GM12891 (cell line): ENCODE measurements around the gene IL17D.
A peak's percentile ranks its signal among the peaks of the same experiment; 100 is the strongest.

Source experiments
- DNase-seq: peaks from one replicate; pipeline ENCODE4 v3.0.0; 2011; ENCODE audit warnings: low spot score; ENCODE audit not compliant: insufficient read length
- FAIRE-seq: peaks from 2 replicates; lab custom pipeline; 2011; peaks lifted over from hg19 to GRCh38; lab: Jason Lieb, UNC
- PAX5 ChIP-seq: IDR thresholded peaks from 2 replicates; pipeline ENCODE4 v1.6.1; 2011; ENCODE audit warnings: low read length, moderate library complexity, mild to moderate bottlenecking; ENCODE audit not compliant: insufficient read depth, severe bottlenecking
- POLR2A ChIP-seq: IDR thresholded peaks from 2 replicates; pipeline ENCODE4 v1.6.1; 2011; ENCODE audit warnings: low read depth, low read length, control low read depth
- POLR2AphosphoS5 ChIP-seq: IDR thresholded peaks from 2 replicates; pipeline ENCODE4 v1.6.1; 2011; ENCODE audit warnings: low read depth, low read length, control low read depth
- POU2F2 ChIP-seq: IDR thresholded peaks from 2 replicates; pipeline ENCODE4 v1.6.1; 2011; ENCODE audit warnings: low read depth, mild to moderate bottlenecking, control low read depth, low read length, moderate library complexity
- SPI1 ChIP-seq: IDR thresholded peaks from 2 replicates; pipeline ENCODE4 v1.6.1; 2011; ENCODE audit warnings: low read depth, low read length, control low read depth
- TAF1 ChIP-seq: IDR thresholded peaks from 2 replicates; pipeline ENCODE4 v1.6.1; 2011; ENCODE audit warnings: low read depth, low read length, control low read depth

IL17D gene

DNA sequence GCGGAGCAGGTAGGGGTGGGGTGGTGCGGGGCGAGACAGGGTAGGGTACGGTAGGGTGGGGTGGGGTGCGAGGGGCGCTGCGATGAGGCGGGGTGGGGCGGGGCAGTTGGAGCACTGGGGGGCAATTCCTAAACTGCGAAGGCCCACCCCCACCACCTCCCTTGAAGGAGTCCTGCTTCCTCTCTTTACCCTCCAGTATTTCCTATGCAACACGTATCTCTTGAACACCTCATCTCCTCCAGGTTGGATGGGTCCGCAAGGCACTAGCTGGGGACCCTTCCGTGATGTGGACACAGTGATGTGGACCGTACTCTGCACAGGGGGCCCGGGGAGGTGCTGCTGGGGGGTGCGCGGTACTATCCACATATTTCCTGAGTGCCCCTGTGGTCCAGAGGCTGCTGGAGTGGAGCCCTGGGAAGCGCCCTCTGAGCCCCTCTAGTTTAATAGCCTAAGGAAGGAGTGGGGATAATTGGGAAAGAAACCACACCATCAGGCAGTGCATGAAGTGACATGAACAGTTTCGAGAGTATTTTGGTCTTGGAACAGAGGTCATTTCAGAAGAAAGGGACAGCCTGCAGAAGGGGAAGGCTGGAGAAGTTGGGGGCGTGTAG lies 1.1 kb downstream of the IL17D start:
- DNase-seq (no peak), FAIRE-seq (peak; percentile 23)
- TF ChIP-seq TAF1, result no peak
- TF ChIP-seq POU2F2, result no peak
- TF ChIP-seq SPI1, result no peak
- TF ChIP-seq PAX5, result no peak
- TF ChIP-seq POLR2AphosphoS5, result no peak
- TF ChIP-seq POLR2A, result no peak

GRCh38 chr13:20706661-20707060 lies 3.2 kb downstream of the IL17D start:
- DNase-seq, result no peak
- TF ChIP-seq POLR2A, result no peak
- FAIRE-seq, result no peak

DNA sequence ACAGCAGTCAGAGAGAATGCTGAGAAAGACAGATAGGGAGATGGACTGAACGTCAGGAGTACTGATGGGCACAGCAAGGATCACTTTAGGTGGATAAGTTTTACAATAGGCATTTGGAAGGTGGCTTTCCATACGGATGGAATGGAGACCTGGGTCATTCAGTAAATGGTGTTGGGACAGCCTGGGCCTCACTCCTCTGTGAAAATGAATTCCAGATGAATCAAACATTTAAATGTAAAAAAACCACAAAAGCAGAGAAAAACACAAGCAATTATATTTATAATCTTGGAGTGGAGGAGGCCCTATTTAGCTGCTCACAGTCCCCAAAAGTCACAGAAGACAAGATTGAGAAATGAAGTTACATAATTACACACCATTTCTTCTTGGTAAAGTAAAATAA lies 4.7 kb downstream of the IL17D start:
- no peak for DNase-seq
- TF ChIP-seq SPI1 (no peak), POU2F2 (no peak), TAF1 (no peak), PAX5 (no peak), POLR2A (no peak), POLR2AphosphoS5 (no peak)
- no peak for FAIRE-seq

DNA sequence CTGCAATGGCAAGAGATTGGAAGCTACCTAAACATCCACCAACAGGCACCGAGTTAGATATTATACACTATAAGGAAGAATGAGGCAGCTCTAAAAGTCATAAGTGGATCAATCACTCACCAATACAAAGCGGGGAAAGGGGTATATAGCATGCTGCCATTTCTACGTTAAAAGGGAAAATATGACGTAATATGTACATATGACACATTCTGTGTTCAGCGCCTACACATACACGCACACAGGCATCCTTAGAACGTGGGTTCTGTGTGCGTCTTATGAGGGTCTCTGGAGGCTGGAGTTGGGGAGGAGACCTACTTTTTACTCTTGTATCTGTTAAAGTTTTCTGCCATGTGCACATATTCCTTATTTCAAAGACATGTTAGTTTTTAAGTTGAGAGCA lies 5.9 kb downstream of the IL17D start:
- FAIRE-seq (no peak), DNase-seq (no peak)
- TF ChIP-seq PAX5 (no peak), POLR2AphosphoS5 (no peak), SPI1 (no peak), POLR2A (no peak), POU2F2 (no peak)

GRCh38 chr13:20709782-20710181 lies 6.3 kb downstream of the IL17D start:
- DNase-seq, result no peak
- FAIRE-seq, result no peak
- no peak for TF ChIP-seq POU2F2
- no peak for TF ChIP-seq TAF1
- no peak for TF ChIP-seq PAX5
- no peak for TF ChIP-seq POLR2A
- no peak for TF ChIP-seq POLR2AphosphoS5
- no peak for TF ChIP-seq SPI1

- no peak for TF ChIP-seq POLR2AphosphoS5
- no peak for TF ChIP-seq POLR2A
- TF ChIP-seq PAX5, result no peak
- TF ChIP-seq TAF1, result no peak
- no peak for TF ChIP-seq SPI1
- no peak for TF ChIP-seq POU2F2
- DNase-seq, result no peak
- no peak for FAIRE-seq
Observed at GRCh38 chr13:20711301-20712044, 8.0 kb downstream of the IL17D start.

DNA sequence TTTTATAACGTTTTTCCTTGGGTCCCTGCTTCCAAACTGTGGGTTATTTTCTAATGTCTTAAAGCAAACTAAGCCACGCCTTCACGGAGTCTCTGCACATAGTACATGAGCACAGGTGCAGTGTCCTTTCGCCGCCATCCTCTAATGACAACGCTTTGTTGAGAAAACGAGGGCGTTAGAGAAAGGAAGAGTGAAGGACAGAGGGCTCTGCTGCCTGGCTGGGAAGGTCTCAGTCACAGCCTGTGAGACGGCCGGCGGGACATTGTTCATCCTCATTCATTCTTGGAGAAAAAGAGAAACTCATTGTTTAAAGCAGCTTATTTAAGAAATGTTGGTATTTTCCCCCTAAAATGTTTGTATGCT lies 9.5 kb downstream of the IL17D start:
- no peak for DNase-seq
- no peak for FAIRE-seq
- TF ChIP-seq PAX5 (no peak), TAF1 (no peak), SPI1 (no peak), POLR2AphosphoS5 (no peak), POU2F2 (no peak), POLR2A (no peak)

GRCh38 chr13:20713751-20714150 lies 10.3 kb downstream of the IL17D start:
- FAIRE-seq, result no peak
- no peak for TF ChIP-seq TAF1
- no peak for TF ChIP-seq PAX5
- TF ChIP-seq SPI1, result no peak
- no peak for TF ChIP-seq POLR2A
- TF ChIP-seq POU2F2, result no peak
- TF ChIP-seq POLR2AphosphoS5, result no peak
- DNase-seq, result no peak

DNA sequence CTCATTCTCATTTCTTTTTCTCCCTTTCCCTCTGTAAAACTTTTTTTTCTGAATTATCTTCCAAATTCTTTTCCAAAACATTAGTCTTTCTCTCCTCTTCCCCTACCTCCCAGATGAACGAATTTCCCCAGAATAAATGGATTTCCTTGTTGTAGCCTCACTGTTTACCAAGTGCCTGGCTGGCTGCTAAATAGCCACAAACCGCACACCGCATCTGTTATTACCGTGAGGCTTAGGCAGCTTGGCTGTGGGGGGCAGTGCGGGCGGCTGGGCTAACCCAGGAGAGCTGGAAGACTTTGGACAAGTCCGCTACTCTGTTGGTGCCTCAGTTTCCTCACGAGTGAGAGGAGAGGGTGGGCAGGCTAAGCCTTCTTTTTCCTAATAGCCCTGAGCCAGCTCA lies 10.7 kb downstream of the IL17D start:
- TF ChIP-seq POLR2AphosphoS5 (no peak), POLR2A (no peak), SPI1 (no peak), POU2F2 (no peak), PAX5 (no peak), TAF1 (no peak)
- DNase-seq, result no peak
- no peak for FAIRE-seq
